ENCODE measurements around the gene ADARB1.

- no peak for TF ChIP-seq POLR2AphosphoS5 (IDR thresholded peaks at IDR 0.05)
- TF ChIP-seq CTCF (IDR thresholded peaks at IDR 0.05), result no peak
- TF ChIP-seq POLR2A (IDR thresholded peaks at IDR 0.05), result no peak
- TF ChIP-seq EP300 (IDR thresholded peaks at IDR 0.05), result no peak
Observed at GRCh38 chr21:45258466-45258865, 184.1 kb downstream of the ADARB1 start.

Measured in stomach (tissue), 4 donors.